Neural progenitor cell (in vitro differentiated cells): ENCODE measurements around the gene BCR. TPM values are rescaled to one million over a fixed set of nuclear protein-coding genes. Genes with fewer than 3 reads are reported as not detected.

Experiments used
- DNase-seq: peaks from one replicate; pipeline ENCODE4 v3.0.0-alpha.2; 2016; ENCODE audit warnings: low spot score
- H2AFZ ChIP-seq: fragments of 200-600 bp; sonication (generic); replicated peaks from 2 replicates; pipeline ENCODE4 v1.6.1; 2016; ENCODE audit warnings: antibody characterized with exemption
- H3F3A ChIP-seq: fragments of 200-600 bp; sonication (generic); 2 replicates; pipeline ENCODE4 v1.6.1; 2016; ENCODE audit warnings: antibody characterized with exemption, low read depth
- H3K27ac ChIP-seq: fragments of 200-600 bp; sonication (generic); 2 replicates; pipeline ENCODE4 v1.5.1; 2016; ENCODE audit warnings: mild to moderate bottlenecking
- H3K27me3 ChIP-seq: fragments of 200-600 bp; sonication (generic); 2 replicates; pipeline ENCODE4 v1.6.1; 2016; ENCODE audit warnings: mild to moderate bottlenecking, moderate library complexity
- H3K36me3 ChIP-seq: fragments of 200-600 bp; sonication (generic); 2 replicates; pipeline ENCODE4 v1.5.1; 2016
- H3K4me1 ChIP-seq: fragments of 200-600 bp; sonication (generic); 2 replicates; pipeline ENCODE4 v1.6.1; 2016; ENCODE audit warnings: mixed run types
- H3K4me2 ChIP-seq: fragments of 200-600 bp; sonication (generic); 2 replicates; pipeline ENCODE4 v1.6.1; 2016
- H3K4me3 ChIP-seq: fragments of 200-600 bp; sonication (generic); 2 replicates; pipeline ENCODE4 v1.5.1; 2016
- H3K79me2 ChIP-seq: fragments of 200-600 bp; sonication (generic); 2 replicates; pipeline ENCODE4 v1.6.1; 2016; ENCODE audit warnings: low read depth
- H3K9ac ChIP-seq: fragments of 200-600 bp; sonication (generic); 2 replicates; pipeline ENCODE4 v1.6.1; 2016
- H3K9me3 ChIP-seq: fragments of 200-600 bp; sonication (generic); 2 replicates; pipeline ENCODE4 v1.5.1; 2016; ENCODE audit warnings: low read depth
- H4K20me1 ChIP-seq: fragments of 200-600 bp; sonication (generic); 2 replicates; pipeline ENCODE4 v1.6.1; 2016; ENCODE audit warnings: low read depth
- H3K27ac Mint-ChIP-seq: 3 replicates; pipeline ENCODE4 v1.8.0; 2021; ENCODE audit warnings: mixed read lengths
- H3K27me3 Mint-ChIP-seq: 2 replicates; pipeline ENCODE4 v1.8.0; 2022; ENCODE audit warnings: low read depth, mild to moderate bottlenecking, inconsistent platforms, moderate library complexity, mixed read lengths; ENCODE audit not compliant: insufficient read depth
- H3K36me3 Mint-ChIP-seq: 3 replicates; pipeline ENCODE4 v1.8.0; 2021; ENCODE audit warnings: mixed read lengths
- H3K4me1 Mint-ChIP-seq: 3 replicates; pipeline ENCODE4 v1.8.0; 2021; ENCODE audit warnings: mixed read lengths
- H3K4me3 Mint-ChIP-seq: 3 replicates; pipeline ENCODE4 v1.8.0; 2021; ENCODE audit warnings: mild to moderate bottlenecking, moderate library complexity, mixed read lengths
- H3K9me3 Mint-ChIP-seq: 3 replicates; pipeline ENCODE4 v1.8.0; 2020; ENCODE audit warnings: mixed read lengths
- CTCF ChIP-seq: fragments of 200-600 bp; sonication (generic); IDR thresholded peaks from 2 replicates; pipeline ENCODE4 v1.5.1; 2017; ENCODE audit warnings: antibody characterized with exemption, mild to moderate bottlenecking
- EZH2 ChIP-seq: fragments of 200-600 bp; sonication (generic); IDR thresholded peaks from 2 replicates; pipeline ENCODE4 v1.6.1; 2017; ENCODE audit warnings: antibody characterized with exemption, mild to moderate bottlenecking, moderate library complexity
- EZH2phosphoT487 ChIP-seq: fragments of 200-600 bp; sonication (generic); IDR thresholded peaks from 2 replicates; pipeline ENCODE4 v1.6.1; 2017; ENCODE audit warnings: antibody characterized with exemption
- total RNA-seq: library from RNA; depleted of rRNA; stranded (reverse); fragments of >200 nt; gene quantifications from 2 replicates; pipeline ENCODE4 v1.2.3, GENCODE V29; 2015; ENCODE audit warnings: low replicate concordance

The BCR gene
- total RNA-seq, 1 donor from 2014 or later: 35.5 TPM

GRCh38 chr22:23361676-23362075, 181.4 kb downstream of the BCR start:
- H3K4me1 ChIP-seq: no peaks in the 10 kb centered on the region
- H3K4me3 ChIP-seq: no peak overlapping the region
- no peaks in the 10 kb centered on the region for H4K20me1 ChIP-seq
- Mint-ChIP-seq H3K27ac (no peak overlapping the region), H3K4me3 (no peak overlapping the region), H3K4me1 (peaks cover 6% of the 10 kb centered on the region), H3K36me3 (no peaks in the 10 kb centered on the region), H3K9me3 (no peaks in the 10 kb centered on the region), H3K27me3 (peaks cover 9% of the 10 kb centered on the region)
- no peak overlapping the region for H3K4me2 ChIP-seq
- peaks cover 53% of the 10 kb centered on the region for H3K27me3 ChIP-seq
- no peak overlapping the region for H3K9ac ChIP-seq
- no peaks in the 10 kb centered on the region for H3K36me3 ChIP-seq
- H2AFZ ChIP-seq: no peak overlapping the region
- no peaks in the 10 kb centered on the region for H3K9me3 ChIP-seq
- no peak for DNase-seq
- peaks cover 4% of the 10 kb centered on the region for H3F3A ChIP-seq
- H3K27ac ChIP-seq: no peak overlapping the region
- no peaks in the 10 kb centered on the region for H3K79me2 ChIP-seq
- TF ChIP-seq CTCF (no peak), EZH2phosphoT487 (no peak), EZH2 (no peak)

GRCh38 chr22:23363683-23364082, 183.4 kb downstream of the BCR start:
- Histone ChIP-seq H3F3A (peaks cover 15% of the 10 kb centered on the region), H3K9me3 (no peaks in the 10 kb centered on the region), H2AFZ (no peak overlapping the region), H3K79me2 (no peaks in the 10 kb centered on the region), H3K4me1 (peaks cover 3% of the 10 kb centered on the region), H3K9ac (no peak overlapping the region), H3K4me2 (no peak overlapping the region), H3K4me3 (no peak overlapping the region), H3K27me3 (peaks cover 48% of the 10 kb centered on the region), H3K36me3 (no peaks in the 10 kb centered on the region), H4K20me1 (no peaks in the 10 kb centered on the region), H3K27ac (no peak overlapping the region)
- Mint-ChIP-seq H3K9me3 (no peaks in the 10 kb centered on the region), H3K27ac (no peak overlapping the region), H3K36me3 (no peaks in the 10 kb centered on the region), H3K4me1 (no peaks in the 10 kb centered on the region), H3K27me3 (peaks cover 12% of the 10 kb centered on the region), H3K4me3 (no peak overlapping the region)
- DNase-seq: no peak
- TF ChIP-seq CTCF (no peak), EZH2phosphoT487 (no peak), EZH2 (no peak)

GRCh38 chr22:23364389-23364788, 184.1 kb downstream of the BCR start:
- Histone ChIP-seq H3K9me3 (no peaks in the 10 kb centered on the region), H3K27ac (no peak overlapping the region), H3K79me2 (no peaks in the 10 kb centered on the region), H3K4me1 (peaks cover 3% of the 10 kb centered on the region), H3K27me3 (peaks cover 49% of the 10 kb centered on the region), H3K4me3 (no peak overlapping the region), H4K20me1 (no peaks in the 10 kb centered on the region), H2AFZ (no peak overlapping the region), H3K9ac (no peak overlapping the region), H3K36me3 (no peaks in the 10 kb centered on the region), H3K4me2 (no peak overlapping the region), H3F3A (peaks cover 15% of the 10 kb centered on the region)
- Mint-ChIP-seq H3K27ac (no peak overlapping the region), H3K36me3 (no peaks in the 10 kb centered on the region), H3K4me3 (no peak overlapping the region), H3K27me3 (peaks cover 15% of the 10 kb centered on the region), H3K4me1 (no peaks in the 10 kb centered on the region), H3K9me3 (no peaks in the 10 kb centered on the region)
- no peak for DNase-seq
- no peak for TF ChIP-seq EZH2

- Histone ChIP-seq H3K9ac (no peak overlapping the region), H2AFZ (no peak overlapping the region), H3K79me2 (no peaks in the 10 kb centered on the region), H3K4me3 (no peak overlapping the region), H3K36me3 (no peaks in the 10 kb centered on the region), H3K27ac (no peak overlapping the region), H3K27me3 (peaks cover 50% of the 10 kb centered on the region), H3K4me2 (no peak overlapping the region), H4K20me1 (no peaks in the 10 kb centered on the region), H3K9me3 (no peaks in the 10 kb centered on the region), H3F3A (peaks cover 15% of the 10 kb centered on the region), H3K4me1 (peaks cover 3% of the 10 kb centered on the region)
- Mint-ChIP-seq H3K4me3 (no peak overlapping the region), H3K27me3 (peaks cover 15% of the 10 kb centered on the region), H3K4me1 (no peaks in the 10 kb centered on the region), H3K9me3 (no peaks in the 10 kb centered on the region), H3K27ac (no peak overlapping the region), H3K36me3 (no peaks in the 10 kb centered on the region)
- DNase-seq: no peak
- no peak for TF ChIP-seq EZH2
- no peak for TF ChIP-seq EZH2phosphoT487
- TF ChIP-seq CTCF: no peak
Measured at GRCh38 chr22:23365524-23365923, 185.2 kb downstream of the BCR start.
